Spleen (tissue), 7 donors: ENCODE results near the gene NDUFB7.

ENCODE experiments used
- CTCF ChIP-seq, 11 experiments: fragments of 200-600 bp in 7 of 11; fragments of 450-650 bp in 4 of 11; sonication (generic) in 4 of 11; IDR thresholded peaks in 8 of 11; conservative IDR thresholded peaks in 3 of 11; 1 replicate in 7 of 11; 2 replicates in 4 of 11; pipeline versions ENCODE4 v1.4.0 to v1.8.0; 2016 to 2021; ENCODE audit warnings: antibody characterized with exemption in 11 of 11, inconsistent platforms in 4 of 11, mild to moderate bottlenecking in 1 of 11
- POLR2AphosphoS5 ChIP-seq, 3 donors: sonication (generic); formaldehyde crosslinking; IDR thresholded peaks; one replicate each; pipeline ENCODE4 v1.5.1; 2017; ENCODE audit warnings: antibody characterized with exemption in 3 of 3
- donor health status: DM: no; HTN: no; CAD: no; lungs with moderate emphysema.
- donor health status: DM: no; HTN: no; CAD: no.
- donor health status: DM: no; HTN: no; CAD: no.

GRCh38 chr19:14536926-14537692, 34.8 kb downstream of the NDUFB7 start:
- TF ChIP-seq POLR2AphosphoS5 (IDR thresholded peaks at IDR 0.05) (no peak), CTCF (IDR thresholded peaks at IDR 0.05 in 8 of 11, conservative IDR thresholded peaks at IDR 0.05 in 3 of 11) (no peak)
